Astrocyte of the cerebellum (primary cell): ENCODE results near the gene PLAAT3.
"Not testable (repeated sequence)": the region's sequence is repeated elsewhere in the genome, so short reads cannot be mapped to it uniquely, and the experiment has no call there.

Experiments used
- DNase-seq: peaks from one replicate; pipeline ENCODE4 v3.0.0-alpha.2; 2011; ENCODE audit warnings: low read depth
- H3K4me3 ChIP-seq: 2 replicates; pipeline ENCODE4 v1.5.1; 2011; ENCODE audit warnings: mild to moderate bottlenecking, low read depth, low read length, moderate library complexity
- CTCF ChIP-seq: IDR thresholded peaks from 2 replicates; pipeline ENCODE4 v1.5.1; 2012; ENCODE audit warnings: low read length, low read depth, moderate library complexity, mild to moderate bottlenecking; ENCODE audit errors: missing control alignments
- in situ Hi-C: cut with HindIII; loops from 2 replicates; pipeline ENCODE4 v1.10.0; 2017; ENCODE audit warnings: low sequenced_read_pairs

Gene PLAAT3

GRCh38 chr11:63639199-63639832, 25.1 kb upstream of the PLAAT3 start:
- DNase-seq, result no peak
- H3K4me3 ChIP-seq, result no peak overlapping the region
- no peak for TF ChIP-seq CTCF
- in situ Hi-C loops, result no loop called here

- H3K4me3 ChIP-seq, DNase-seq, in situ Hi-C loops: not testable (repeated sequence)
Observed at GRCh38 chr11:63638436-63638835, 24.2 kb upstream of the PLAAT3 start.

GRCh38 chr11:63635762-63636465, 21.7 kb upstream of the PLAAT3 start:
- in situ Hi-C loops, result no loop called here
- peak; percentile 45 for DNase-seq
- peak; percentile 87 for TF ChIP-seq CTCF
- no peak overlapping the region for H3K4me3 ChIP-seq

- no peak for DNase-seq
- no peak for TF ChIP-seq CTCF
- in situ Hi-C loops, result loop anchor here (5.0 kb wide), 1 partner anchor 147 kb away; no protein-coding TSS in a partner anchor
- H3K4me3 ChIP-seq, result no peak overlapping the region
Observed at GRCh38 chr11:63629426-63629825, 15.2 kb upstream of the PLAAT3 start.

- DNase-seq, result no peak
Observed at GRCh38 chr11:63623513-63624140, 9.4 kb upstream of the PLAAT3 start.

GRCh38 chr11:63622323-63622722, 8.1 kb upstream of the PLAAT3 start:
- in situ Hi-C loops, result no loop called here
- no peak for DNase-seq
- TF ChIP-seq CTCF, result no peak
- no peak overlapping the region for H3K4me3 ChIP-seq

More at GRCh38 chr11:63623513-63624140, 9.4 kb upstream of the PLAAT3 start:
- in situ Hi-C loops, result no loop called here
- TF ChIP-seq CTCF, result no peak
- H3K4me3 ChIP-seq, result no peak overlapping the region

GRCh38 chr11:63621071-63621470, 6.8 kb upstream of the PLAAT3 start:
- in situ Hi-C loops, result no loop called here
- DNase-seq, result no peak
- H3K4me3 ChIP-seq, result no peak overlapping the region
- no peak for TF ChIP-seq CTCF
